NCI-H2081 treated with DMSO at 0.1 percent for 48 hours (cell line): ENCODE data around the gene OOSP2.

ENCODE experiments used
- DNase-seq: peaks from one replicate; lab custom pipeline; 2025; lab: John Stamatoyannopoulos, UW

Gene OOSP2

DNA sequence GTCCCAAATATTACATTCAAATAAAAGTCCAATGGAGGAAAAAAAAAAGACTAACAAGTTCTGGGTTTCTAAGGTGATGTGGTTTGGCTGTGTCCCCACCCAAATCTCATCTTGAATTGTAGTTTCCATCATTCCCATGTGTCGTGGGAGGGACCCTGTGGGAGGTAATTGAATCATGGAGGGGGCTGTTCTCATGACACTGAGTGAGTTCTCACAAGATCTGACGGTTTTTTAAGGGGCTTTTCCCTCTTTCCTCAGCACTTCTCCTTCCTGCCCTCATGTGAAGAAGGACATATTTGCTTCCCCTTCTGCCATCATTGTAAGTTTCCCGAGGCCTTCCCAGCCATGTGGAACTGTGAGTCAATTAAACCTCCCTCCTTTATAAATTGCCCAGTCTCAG lies 40.3 kb downstream of the OOSP2 start:
- no peak for DNase-seq

- no peak for DNase-seq
Observed at GRCh38 chr11:60084631-60085273, 44.5 kb downstream of the OOSP2 start.

GRCh38 chr11:60085909-60086308 lies 45.7 kb downstream of the OOSP2 start:
- no peak for DNase-seq

DNA sequence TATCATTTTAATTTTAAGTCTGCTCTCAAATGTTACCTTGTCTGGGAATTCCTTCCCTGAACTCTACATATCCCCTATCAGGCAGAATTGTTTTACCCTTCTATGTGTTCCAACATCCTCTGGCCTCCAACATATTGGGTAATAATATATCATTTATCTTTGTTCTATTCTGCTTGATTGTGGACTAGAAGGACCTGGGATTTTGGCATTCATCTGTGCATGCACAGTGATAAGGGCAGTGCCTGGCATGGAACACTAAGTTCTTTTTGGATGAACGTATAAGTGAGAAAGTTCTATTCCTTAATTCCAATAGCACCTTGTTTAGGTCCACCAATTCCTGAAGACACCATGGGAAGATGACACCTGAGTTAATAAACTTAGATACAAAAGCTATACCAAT lies 47.0 kb downstream of the OOSP2 start:
- no peak for DNase-seq

DNA sequence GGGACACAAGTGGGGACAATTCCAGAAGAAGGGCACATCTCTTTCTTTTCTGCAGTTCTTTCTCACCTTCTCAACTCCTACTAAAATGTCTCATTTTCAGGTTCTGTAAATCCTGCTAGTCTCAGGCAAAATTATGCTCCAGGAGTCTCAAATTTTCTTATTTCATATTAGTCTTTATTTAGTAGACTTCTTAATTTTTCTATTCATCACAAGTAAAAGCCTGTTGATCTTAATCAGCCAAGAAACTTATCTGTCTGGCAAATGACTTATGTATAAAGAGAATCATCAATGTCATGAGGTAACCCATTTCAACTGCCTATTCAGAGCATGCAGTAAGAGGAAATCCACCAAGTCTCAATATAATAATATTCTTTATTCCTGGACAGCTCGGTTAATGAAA lies 48.2 kb downstream of the OOSP2 start, which contains the start of gene MS4A2:
Gene MS4A2, plus strand, starts transcription at position 301 of the 400 bp plus-strand sequence. CDS start 102 bp downstream, outside the sequence.
- no peak for DNase-seq

- no peak for DNase-seq
Observed at GRCh38 chr11:60095477-60096120, 55.4 kb downstream of the OOSP2 start.

DNA sequence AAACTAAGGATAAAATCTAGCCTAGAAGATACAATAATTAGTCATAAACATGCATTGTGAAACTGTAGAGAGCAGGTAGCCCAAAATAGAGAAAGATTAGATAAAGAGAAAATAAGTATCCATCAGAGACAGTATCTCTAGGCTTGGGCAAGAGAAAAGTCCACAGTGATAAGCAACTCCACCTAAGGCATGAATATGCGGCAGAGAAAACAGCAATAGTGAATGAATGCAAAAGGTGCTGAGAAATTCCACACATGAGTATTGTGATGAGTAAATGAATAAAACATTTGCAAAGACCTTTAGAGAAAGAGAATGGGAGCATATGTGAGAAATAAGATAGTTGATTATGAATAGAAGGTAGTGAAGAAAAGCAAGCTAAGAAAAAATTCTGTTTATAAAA lies 57.0 kb downstream of the OOSP2 start:
- no peak for DNase-seq
